Measurements from ENCODE around the gene ANKRD55.

Gene ANKRD55

DNA sequence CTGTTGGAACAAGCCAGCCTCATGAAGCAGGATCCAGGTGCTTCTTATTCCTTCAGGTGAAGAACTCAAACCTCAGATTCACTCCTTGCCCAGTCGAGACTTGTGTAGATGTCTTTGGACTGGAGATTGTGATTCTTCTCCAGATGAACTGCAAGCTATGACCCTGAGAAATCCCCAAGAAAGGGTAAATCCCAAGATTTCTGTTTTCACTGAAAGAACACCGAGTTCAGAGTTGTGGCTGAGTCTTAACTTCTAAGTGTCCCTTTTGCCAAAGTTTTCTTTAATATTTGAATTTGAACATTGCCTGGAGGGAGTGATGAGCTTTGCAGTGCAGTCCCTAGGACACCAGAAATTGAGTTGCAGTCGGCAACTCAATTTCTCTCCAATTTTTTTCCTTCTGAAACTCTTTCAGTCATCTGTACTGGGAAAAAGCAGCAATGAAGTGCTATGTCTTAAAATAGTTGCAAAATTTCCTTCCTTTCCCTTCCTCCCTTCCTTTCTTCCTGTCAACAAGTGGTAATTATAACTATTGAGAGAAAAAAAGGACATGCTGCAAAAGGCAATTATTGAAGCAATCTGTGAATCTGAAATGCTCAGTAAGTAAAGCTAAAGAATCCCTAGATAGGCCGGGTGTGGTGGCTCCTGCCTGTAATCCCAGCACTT is 56.1 kb downstream of the ANKRD55 start:
- peaks cover 10% of the 10 kb centered on the region for H3K4me1 Mint-ChIP-seq (ENCODE audit: low read depth)
- H3K27me3 Mint-ChIP-seq (ENCODE audit: low read depth), result peaks cover 19% of the 10 kb centered on the region
- peaks cover 1% of the 10 kb centered on the region for H3K36me3 Mint-ChIP-seq (ENCODE audit: low read depth)
- H3K9me3 Mint-ChIP-seq, result no peaks in the 10 kb centered on the region
- no peak overlapping the region for H3K4me3 Mint-ChIP-seq
- H3K27ac Mint-ChIP-seq, result no peak overlapping the region

DNA sequence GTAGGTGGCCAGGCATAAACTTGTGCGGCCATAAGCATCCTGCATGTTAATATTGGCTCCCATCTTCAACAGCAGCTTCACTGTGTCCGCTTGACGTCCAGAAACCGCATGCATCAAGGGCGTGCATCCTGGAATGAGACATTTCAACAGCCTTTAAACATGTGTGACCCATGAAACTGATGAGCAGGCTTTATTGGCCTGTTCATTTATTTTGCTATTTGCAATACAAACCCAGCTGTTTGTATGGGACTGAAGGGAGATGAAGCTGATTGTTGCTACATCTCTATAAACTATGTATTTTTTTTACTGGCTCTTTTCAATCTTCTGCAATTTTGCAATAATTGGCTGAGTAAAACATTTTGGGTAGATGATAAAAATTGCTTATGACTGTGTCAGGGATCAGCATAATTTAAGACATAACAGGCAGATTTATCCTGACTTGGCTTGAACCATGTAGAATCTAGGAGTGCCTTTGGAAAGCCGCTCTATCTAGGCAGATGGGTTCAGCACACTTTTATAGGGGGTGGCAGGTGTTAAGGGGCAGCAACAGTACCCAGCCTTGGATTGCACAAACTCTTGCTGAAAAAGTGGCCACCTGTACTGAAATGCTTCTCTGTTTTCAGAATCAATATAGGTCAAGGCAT is 56.9 kb downstream of the ANKRD55 start:
- peaks cover 19% of the 10 kb centered on the region for H3K27me3 Mint-ChIP-seq (ENCODE audit: low read depth)
- H3K36me3 Mint-ChIP-seq (ENCODE audit: low read depth), result peaks cover 1% of the 10 kb centered on the region
- no peaks in the 10 kb centered on the region for H3K9me3 Mint-ChIP-seq

DNA sequence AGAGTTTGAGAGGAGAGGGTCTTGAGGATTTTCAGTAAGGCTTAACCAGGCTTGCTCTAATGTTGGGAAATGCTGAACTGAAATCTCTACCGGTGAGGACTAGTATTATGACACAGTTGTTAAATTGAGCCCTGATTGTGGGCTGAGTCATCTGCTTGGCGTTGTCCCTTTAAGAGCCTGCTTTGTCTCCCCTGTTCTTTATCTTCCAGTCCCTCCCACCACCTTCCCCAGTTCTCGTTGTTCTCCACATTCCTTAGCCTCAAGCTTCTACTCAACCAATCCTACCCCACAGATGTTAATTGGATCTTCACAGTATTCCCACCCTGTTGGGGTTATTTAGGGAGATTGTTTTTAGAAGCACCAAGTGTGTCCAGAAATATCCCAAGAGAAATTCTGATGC is 57.6 kb downstream of the ANKRD55 start:
- Mint-ChIP-seq H3K36me3 (ENCODE audit: low read depth) (peaks cover 1% of the 10 kb centered on the region), H3K4me1 (ENCODE audit: low read depth) (peaks cover 11% of the 10 kb centered on the region), H3K4me3 (no peak overlapping the region), H3K9me3 (no peaks in the 10 kb centered on the region), H3K27ac (no peak overlapping the region), H3K27me3 (ENCODE audit: low read depth) (peaks cover 19% of the 10 kb centered on the region)

More for the DNA sequence above, 56.9 kb downstream of the ANKRD55 start:
- Mint-ChIP-seq H3K4me1 (ENCODE audit: low read depth) (peaks cover 11% of the 10 kb centered on the region), H3K27ac (no peak overlapping the region), H3K4me3 (no peak overlapping the region)

DNA sequence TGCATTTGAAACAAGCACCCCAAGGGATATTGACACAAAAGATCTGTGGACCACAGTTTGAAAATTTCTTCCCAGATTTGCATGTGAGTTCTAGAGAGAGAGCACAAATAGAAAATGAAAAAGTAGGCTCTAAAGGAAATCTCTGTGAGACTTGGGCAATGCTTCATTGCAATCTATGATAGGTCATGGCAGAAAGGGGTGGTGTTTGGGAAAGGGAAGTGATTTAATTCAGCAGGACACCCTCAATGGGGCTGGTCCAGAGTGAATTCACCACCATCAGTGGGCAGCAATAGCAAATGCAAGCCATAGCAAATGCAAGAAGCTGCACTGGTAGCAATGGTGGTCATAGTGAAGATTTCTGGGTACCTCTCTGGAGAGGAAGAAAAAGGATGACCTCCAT is 58.1 kb downstream of the ANKRD55 start:
- H3K4me1 Mint-ChIP-seq (ENCODE audit: low read depth), result peaks cover 11% of the 10 kb centered on the region
- no peak overlapping the region for H3K27ac Mint-ChIP-seq
- H3K9me3 Mint-ChIP-seq, result no peaks in the 10 kb centered on the region
- no peak overlapping the region for H3K4me3 Mint-ChIP-seq
- H3K36me3 Mint-ChIP-seq (ENCODE audit: low read depth), result peaks cover 3% of the 10 kb centered on the region
- peaks cover 15% of the 10 kb centered on the region for H3K27me3 Mint-ChIP-seq (ENCODE audit: low read depth)

GRCh38 chr5:56172241-56172640 is 60.9 kb downstream of the ANKRD55 start:
- H3K36me3 Mint-ChIP-seq (ENCODE audit: low read depth), result peaks cover 3% of the 10 kb centered on the region

GRCh38 chr5:56170557-56170956 is 62.6 kb downstream of the ANKRD55 start:
- H3K36me3 Mint-ChIP-seq (ENCODE audit: low read depth), result peaks cover 2% of the 10 kb centered on the region
- no peaks in the 10 kb centered on the region for H3K27me3 Mint-ChIP-seq (ENCODE audit: low read depth)
- H3K9me3 Mint-ChIP-seq, result no peaks in the 10 kb centered on the region
- peaks cover 28% of the 10 kb centered on the region for H3K4me1 Mint-ChIP-seq (ENCODE audit: low read depth)
- H3K4me3 Mint-ChIP-seq, result no peak overlapping the region
- H3K27ac Mint-ChIP-seq, result no peak overlapping the region

More at GRCh38 chr5:56172241-56172640, 60.9 kb downstream of the ANKRD55 start:
- H3K4me1 Mint-ChIP-seq (ENCODE audit: low read depth), result peaks cover 25% of the 10 kb centered on the region
- H3K27ac Mint-ChIP-seq, result no peak overlapping the region
- peaks cover 5% of the 10 kb centered on the region for H3K27me3 Mint-ChIP-seq (ENCODE audit: low read depth)
- no peaks in the 10 kb centered on the region for H3K9me3 Mint-ChIP-seq
- no peak overlapping the region for H3K4me3 Mint-ChIP-seq

DNA sequence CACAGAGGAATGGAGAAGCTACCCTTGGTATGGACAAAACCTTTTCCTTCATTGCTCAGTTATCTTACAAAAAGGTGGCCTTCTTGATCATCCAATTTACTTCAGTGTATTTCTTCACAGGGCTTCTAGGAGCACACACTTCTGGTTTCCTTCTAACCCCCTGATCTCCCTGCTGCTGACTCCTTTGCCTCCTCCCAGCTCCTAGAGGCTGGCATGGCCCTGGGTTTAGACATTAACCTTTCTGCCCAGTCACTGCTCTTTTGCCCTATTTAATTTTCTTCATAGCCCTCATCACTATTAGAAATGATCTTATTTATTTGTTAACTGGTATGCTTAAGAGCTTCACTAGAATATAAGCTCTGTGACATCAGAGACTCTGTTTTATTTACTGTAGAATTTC is 63.2 kb downstream of the ANKRD55 start:
- Mint-ChIP-seq H3K36me3 (ENCODE audit: low read depth) (peaks cover 2% of the 10 kb centered on the region), H3K27ac (no peak overlapping the region), H3K9me3 (no peaks in the 10 kb centered on the region), H3K27me3 (ENCODE audit: low read depth) (no peaks in the 10 kb centered on the region), H3K4me3 (no peak overlapping the region), H3K4me1 (ENCODE audit: low read depth) (peaks cover 27% of the 10 kb centered on the region)

DNA sequence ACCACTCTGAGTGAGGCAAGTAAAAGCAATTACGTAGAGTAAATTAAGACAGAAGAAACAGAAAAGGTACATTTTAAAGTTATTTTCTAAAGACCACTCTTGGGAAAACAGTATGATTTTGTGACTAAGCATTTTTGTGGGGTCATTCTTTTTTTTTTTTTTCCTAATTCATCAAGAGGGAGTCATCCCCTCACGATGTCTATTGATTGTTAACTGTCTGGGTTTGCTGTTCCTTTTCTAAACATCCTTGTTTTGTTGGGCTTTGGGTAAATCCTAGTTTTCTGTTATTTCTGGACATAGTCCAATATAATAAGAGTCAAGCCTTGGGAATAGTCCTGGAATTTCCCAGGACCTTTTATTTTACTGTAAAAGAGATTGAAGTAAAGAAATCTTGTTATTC is 63.8 kb downstream of the ANKRD55 start:
- Mint-ChIP-seq H3K4me3 (no peak overlapping the region), H3K36me3 (ENCODE audit: low read depth) (peaks cover 2% of the 10 kb centered on the region)

GRCh38 chr5:56168066-56168478 is 65.1 kb downstream of the ANKRD55 start:
- no peaks in the 10 kb centered on the region for H3K9me3 Mint-ChIP-seq
- no peak overlapping the region for H3K4me3 Mint-ChIP-seq
- peaks cover 2% of the 10 kb centered on the region for H3K36me3 Mint-ChIP-seq (ENCODE audit: low read depth)
- no peaks in the 10 kb centered on the region for H3K27me3 Mint-ChIP-seq (ENCODE audit: low read depth)
- peak overlapping the region; percentile 64 for H3K27ac Mint-ChIP-seq
- H3K4me1 Mint-ChIP-seq (ENCODE audit: low read depth), result peaks cover 30% of the 10 kb centered on the region

More for the DNA sequence above, 63.8 kb downstream of the ANKRD55 start:
- no peak overlapping the region for H3K27ac Mint-ChIP-seq
- no peaks in the 10 kb centered on the region for H3K9me3 Mint-ChIP-seq
- no peaks in the 10 kb centered on the region for H3K27me3 Mint-ChIP-seq (ENCODE audit: low read depth)
- H3K4me1 Mint-ChIP-seq (ENCODE audit: low read depth), result peaks cover 25% of the 10 kb centered on the region

GRCh38 chr5:56167519-56167918 is 65.6 kb downstream of the ANKRD55 start:
- H3K27ac Mint-ChIP-seq, result peak overlapping the region; percentile 64
- H3K9me3 Mint-ChIP-seq, result no peaks in the 10 kb centered on the region
- H3K4me1 Mint-ChIP-seq (ENCODE audit: low read depth), result peaks cover 32% of the 10 kb centered on the region
- peaks cover 2% of the 10 kb centered on the region for H3K36me3 Mint-ChIP-seq (ENCODE audit: low read depth)
- H3K27me3 Mint-ChIP-seq (ENCODE audit: low read depth), result no peaks in the 10 kb centered on the region
- H3K4me3 Mint-ChIP-seq, result no peak overlapping the region

GRCh38 chr5:56166671-56167385 is 66.3 kb downstream of the ANKRD55 start:
- Mint-ChIP-seq H3K4me1 (ENCODE audit: low read depth) (peaks cover 34% of the 10 kb centered on the region), H3K27me3 (ENCODE audit: low read depth) (no peaks in the 10 kb centered on the region), H3K4me3 (no peak overlapping the region), H3K27ac (no peak overlapping the region), H3K9me3 (no peaks in the 10 kb centered on the region), H3K36me3 (ENCODE audit: low read depth) (peaks cover 2% of the 10 kb centered on the region)

- H3K4me3 Mint-ChIP-seq, result no peak overlapping the region
- no peaks in the 10 kb centered on the region for H3K27me3 Mint-ChIP-seq (ENCODE audit: low read depth)
- peaks cover 54% of the 10 kb centered on the region for H3K4me1 Mint-ChIP-seq (ENCODE audit: low read depth)
- H3K9me3 Mint-ChIP-seq, result no peaks in the 10 kb centered on the region
- peaks cover 2% of the 10 kb centered on the region for H3K36me3 Mint-ChIP-seq (ENCODE audit: low read depth)
- no peak overlapping the region for H3K27ac Mint-ChIP-seq
Measured at GRCh38 chr5:56164376-56164775, 68.8 kb downstream of the ANKRD55 start.

DNA sequence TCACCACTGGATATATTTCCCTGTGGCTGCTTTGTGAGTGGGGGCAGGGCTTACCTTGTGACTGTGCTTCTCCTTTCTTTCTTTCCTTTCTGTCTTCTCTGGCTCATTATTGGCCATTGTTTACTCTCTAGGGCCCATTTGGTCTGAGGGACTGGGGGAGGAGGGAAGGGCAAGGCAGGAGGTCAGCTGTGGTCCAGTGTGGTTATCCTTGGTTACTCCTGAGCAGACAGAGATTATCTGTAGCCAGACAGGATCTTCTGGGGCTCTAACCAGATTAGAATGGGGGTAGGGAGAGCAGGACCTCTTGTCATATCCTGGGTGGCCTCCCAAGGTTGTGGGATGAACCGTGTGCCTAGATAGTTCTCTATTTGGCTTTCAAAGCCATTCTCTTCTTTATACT is 71.2 kb downstream of the ANKRD55 start:
- H3K9me3 Mint-ChIP-seq, result no peaks in the 10 kb centered on the region
- peak overlapping the region; percentile 27 for H3K4me3 Mint-ChIP-seq
- no peaks in the 10 kb centered on the region for H3K27me3 Mint-ChIP-seq (ENCODE audit: low read depth)
- peaks cover 3% of the 10 kb centered on the region for H3K36me3 Mint-ChIP-seq (ENCODE audit: low read depth)
- H3K27ac Mint-ChIP-seq, result no peak overlapping the region
- peaks cover 60% of the 10 kb centered on the region for H3K4me1 Mint-ChIP-seq (ENCODE audit: low read depth)

- Mint-ChIP-seq H3K27me3 (ENCODE audit: low read depth) (no peaks in the 10 kb centered on the region), H3K27ac (no peak overlapping the region), H3K36me3 (ENCODE audit: low read depth) (peaks cover 5% of the 10 kb centered on the region), H3K9me3 (no peaks in the 10 kb centered on the region), H3K4me3 (no peak overlapping the region), H3K4me1 (ENCODE audit: low read depth) (peaks cover 65% of the 10 kb centered on the region)
Measured at GRCh38 chr5:56161439-56161823, 71.7 kb downstream of the ANKRD55 start.
